HepG2 (cell line): ENCODE measurements around the gene RHD. TPM values are rescaled to one million over a fixed set of nuclear protein-coding genes. Genes with fewer than 3 reads are reported as not detected.

Experiments used
- ASH2L ChIP-seq: fragments of 300-600, 200-600 bp; sonication (generic); IDR thresholded peaks from 2 replicates; pipeline ENCODE4 v1.7.0; 2017; ENCODE audit warnings: low read depth, mild to moderate bottlenecking, moderate library complexity, mixed read lengths, low read length; ENCODE audit not compliant: insufficient read length
- HOXA7 ChIP-seq: sonication (generic); formaldehyde crosslinking; IDR thresholded peaks from 2 replicates; pipeline ENCODE4 v1.8.1; 2022; ENCODE audit warnings: mild to moderate bottlenecking, missing genetic modification reagents, moderate library complexity
- KDM4B ChIP-seq: sonication (generic); formaldehyde crosslinking; IDR thresholded peaks from 2 replicates; pipeline ENCODE4 v1.4.0; 2020; ENCODE audit warnings: missing genetic modification reagents
- MEF2D ChIP-seq: sonication (generic); formaldehyde crosslinking; IDR thresholded peaks from 2 replicates; pipeline ENCODE4 v1.5.1; 2020; ENCODE audit warnings: mild to moderate bottlenecking, missing genetic modification reagents
- PAX8 ChIP-seq: sonication (generic); formaldehyde crosslinking; IDR thresholded peaks from 2 replicates; pipeline ENCODE4 v1.8.0; 2022; ENCODE audit warnings: mild to moderate bottlenecking, missing genetic modification reagents, borderline replicate concordance
- RFX3 ChIP-seq: IDR thresholded peaks from 2 replicates; pipeline ENCODE4 v1.6.1; 2016; ENCODE audit warnings: missing biosample characterization, missing genetic modification reagents
- RORA ChIP-seq: sonication (generic); formaldehyde crosslinking; IDR thresholded peaks from 2 replicates; pipeline ENCODE4 v1.5.0; 2020; ENCODE audit warnings: mild to moderate bottlenecking, missing genetic modification reagents, moderate library complexity
- SIX1 ChIP-seq: sonication (generic); formaldehyde crosslinking; IDR thresholded peaks from 2 replicates; pipeline ENCODE4 v1.4.0; 2020; ENCODE audit warnings: missing genetic modification reagents, borderline replicate concordance
- SKI ChIP-seq: fragments of 450-650 bp; IDR thresholded peaks from one replicate; pipeline ENCODE4 v1.6.1; 2018; ENCODE audit warnings: mild to moderate bottlenecking; ENCODE audit not compliant: partially characterized antibody
- SP4 ChIP-seq: sonication (generic); formaldehyde crosslinking; IDR thresholded peaks from 2 replicates; pipeline ENCODE4 v1.8.1; 2023; ENCODE audit warnings: mild to moderate bottlenecking, missing genetic modification reagents
- TSC22D2 ChIP-seq: sonication (generic); formaldehyde crosslinking; IDR thresholded peaks from 2 replicates; pipeline ENCODE4 v1.5.1; 2020; ENCODE audit warnings: missing genetic modification reagents, mild to moderate bottlenecking, borderline replicate concordance
- ZFP36L1 ChIP-seq: sonication (generic); formaldehyde crosslinking; IDR thresholded peaks from 2 replicates; pipeline ENCODE4 v1.8.0; 2022; ENCODE audit warnings: mild to moderate bottlenecking, missing genetic modification reagents, moderate library complexity
- ZFP62 ChIP-seq: sonication (generic); formaldehyde crosslinking; IDR thresholded peaks from 2 replicates; pipeline ENCODE4 v1.4.0; 2020; ENCODE audit warnings: missing genetic modification reagents
- ZFP82 ChIP-seq: sonication (generic); formaldehyde crosslinking; IDR thresholded peaks from 2 replicates; pipeline ENCODE4 v1.5.1; 2020; ENCODE audit warnings: mild to moderate bottlenecking, missing genetic modification reagents, borderline replicate concordance
- ZKSCAN5 ChIP-seq: sonication (generic); formaldehyde crosslinking; IDR thresholded peaks from 2 replicates; pipeline ENCODE4 v1.5.1; 2020; ENCODE audit warnings: mild to moderate bottlenecking, missing genetic modification reagents
- ZNF101 ChIP-seq: sonication (generic); formaldehyde crosslinking; IDR thresholded peaks from 2 replicates; pipeline ENCODE4 v1.4.0; 2020; ENCODE audit warnings: mild to moderate bottlenecking, low read depth, missing genetic modification reagents, borderline replicate concordance
- ZNF672 ChIP-seq: sonication (generic); formaldehyde crosslinking; IDR thresholded peaks from 2 replicates; pipeline ENCODE4 v1.8.1; 2022; ENCODE audit warnings: missing genetic modification reagents
- ZNF746 ChIP-seq: sonication (generic); formaldehyde crosslinking; IDR thresholded peaks from 2 replicates; pipeline ENCODE4 v1.8.0; 2022; ENCODE audit warnings: mild to moderate bottlenecking, missing genetic modification reagents
- ZSCAN22 ChIP-seq: sonication (generic); formaldehyde crosslinking; IDR thresholded peaks from 2 replicates; pipeline ENCODE4 v1.4.0; 2020; ENCODE audit warnings: mild to moderate bottlenecking, missing genetic modification reagents
- polyA plus RNA-seq, 8 experiments: library from polyadenylated mRNA; depleted of rRNA in 3 of 8; stranded (reverse) in 7 of 8; unstranded in 1 of 8; fragments of >200 nt; fragmentation: Illumina TruSeq in 4 of 8; extraction: Trizol in 4 of 8; gene quantifications; 2 replicates each; pipeline versions ENCODE4 v1.2.1 to v1.2.3, GENCODE V29; 2011 to 2016; ENCODE audit warnings: low read depth in 4 of 8, missing spikeins in 1 of 8, mixed read lengths in 1 of 8; ENCODE audit not compliant: insufficient read depth in 1 of 8
- total RNA-seq, 5 experiments: library from RNA; depleted of rRNA; stranded (reverse); fragments of >200 nt; fragmentation: Illumina TruSeq; extraction: Trizol; gene quantifications; 2 replicates each; pipeline ENCODE4 v1.2.3, GENCODE V29; 2016; ENCODE audit warnings: low read depth in 1 of 5
- TF ChIP-seq, protein P1 (sequence below): IDR thresholded peaks from 2 replicates; pipeline ENCODE4 v1.6.1; 2016; ENCODE audit warnings: low read depth, borderline replicate concordance
- TF ChIP-seq, protein P2 (sequence below): IDR thresholded peaks from 2 replicates; pipeline ENCODE4 v1.6.1; 2016; ENCODE audit warnings: missing compliant biosample characterization, missing genetic modification reagents, borderline replicate concordance
- TF ChIP-seq, protein P3 (sequence below): sonication (generic); formaldehyde crosslinking; conservative IDR thresholded peaks from 2 replicates; pipeline ENCODE4 v1.5.0; 2020; ENCODE audit warnings: missing genetic modification reagents
- TF ChIP-seq, protein P4 (sequence below): sonication (generic); formaldehyde crosslinking; IDR thresholded peaks from 2 replicates; pipeline ENCODE4 v1.5.0; 2020; ENCODE audit warnings: mild to moderate bottlenecking, missing genetic modification reagents, moderate library complexity
- TF ChIP-seq, protein P5 (sequence below): sonication (generic); formaldehyde crosslinking; IDR thresholded peaks from 2 replicates; pipeline ENCODE4 v1.5.0; 2020; ENCODE audit warnings: missing genetic modification reagents

The RHD gene
- total and polyA plus RNA-seq, 2 of the 13 experiments (the other 11 are each of a cell fraction or from before 2014, with no cell fraction given), result not detected

DNA sequence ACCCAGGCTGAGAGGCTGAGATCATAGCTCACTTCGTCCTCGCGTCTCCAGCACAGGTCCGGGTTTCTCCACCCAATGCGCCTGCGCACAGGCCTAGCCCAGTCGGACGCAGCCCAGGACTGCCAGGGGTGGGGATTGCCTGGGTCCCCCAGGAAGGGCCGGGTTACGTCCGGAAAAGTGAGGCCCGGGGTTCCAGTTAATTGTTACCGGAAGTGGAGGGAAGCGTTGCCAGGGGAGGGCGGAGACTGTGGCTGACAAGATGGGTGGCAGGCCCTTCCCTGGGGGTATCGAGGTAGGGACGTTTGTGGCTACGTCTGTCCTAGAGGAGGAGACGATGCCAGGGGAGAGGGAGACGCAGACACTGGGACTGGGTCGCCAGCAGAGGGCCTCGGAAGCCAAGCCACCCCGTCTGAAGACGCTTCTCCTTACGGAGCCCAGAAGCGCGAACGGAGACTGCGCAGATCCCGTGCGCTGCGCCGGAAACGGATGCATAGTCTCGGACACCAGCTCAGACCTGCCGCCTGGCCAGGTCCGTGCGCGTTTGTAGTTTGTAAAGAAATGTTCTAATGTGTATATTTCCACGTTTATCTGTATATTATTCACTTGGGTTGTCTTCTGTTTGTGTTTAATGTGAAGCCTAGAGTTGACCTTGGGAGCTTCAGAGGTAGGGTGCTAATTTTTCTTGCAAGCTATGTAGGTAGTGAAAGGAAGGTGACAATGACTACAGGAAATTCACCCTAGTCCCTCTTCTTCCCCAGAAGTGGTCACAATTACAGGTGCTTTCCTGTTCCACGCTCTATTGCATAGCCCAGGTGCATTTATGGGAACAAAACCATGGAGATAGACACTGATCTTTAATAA lies 32.4 kb upstream of the RHD start (continued):
- TF ChIP-seq SIX1 (CRISPR knock-in tag) (no peak), TSC22D2 (CRISPR knock-in tag) (no peak), ZNF101 (0 out of 2 replicates have a peak, but pooled peaks have one; percentile 54), ZKSCAN5 (CRISPR knock-in tag) (no peak), ZFP82 (CRISPR knock-in tag) (no peak), RFX3 (peak; percentile 52; the same call in 1 of the 2 replicates), SP4 (peak; percentile 60; the same call in 1 of the 2 replicates), RORA (CRISPR knock-in tag) (no peak), KDM4B (CRISPR knock-in tag) (peak; percentile 53; the same call in 1 of the 2 replicates), ZSCAN22 (CRISPR knock-in tag) (no peak), ZFP36L1 (CRISPR knock-in tag) (peak; percentile 73; the same call in 1 of the 2 replicates), ASH2L (no peak), PAX8 (CRISPR knock-in tag) (no peak), ZNF672 (CRISPR knock-in tag) (no peak), MEF2D (CRISPR knock-in tag) (peak; percentile 48; the same call in 1 of the 2 replicates), HOXA7 (no peak), SKI (peak; percentile 57), ZFP62 (CRISPR knock-in tag) (no peak), ZNF746 (CRISPR knock-in tag) (no peak)
- TF ChIP-seq, protein P1, sequence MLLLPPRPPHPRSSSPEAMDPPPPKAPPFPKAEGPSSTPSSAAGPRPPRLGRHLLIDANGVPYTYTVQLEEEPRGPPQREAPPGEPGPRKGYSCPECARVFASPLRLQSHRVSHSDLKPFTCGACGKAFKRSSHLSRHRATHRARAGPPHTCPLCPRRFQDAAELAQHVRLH, result 0 out of 2 replicates have a peak, but pooled peaks have one; percentile 49
- TF ChIP-seq, protein P2, sequence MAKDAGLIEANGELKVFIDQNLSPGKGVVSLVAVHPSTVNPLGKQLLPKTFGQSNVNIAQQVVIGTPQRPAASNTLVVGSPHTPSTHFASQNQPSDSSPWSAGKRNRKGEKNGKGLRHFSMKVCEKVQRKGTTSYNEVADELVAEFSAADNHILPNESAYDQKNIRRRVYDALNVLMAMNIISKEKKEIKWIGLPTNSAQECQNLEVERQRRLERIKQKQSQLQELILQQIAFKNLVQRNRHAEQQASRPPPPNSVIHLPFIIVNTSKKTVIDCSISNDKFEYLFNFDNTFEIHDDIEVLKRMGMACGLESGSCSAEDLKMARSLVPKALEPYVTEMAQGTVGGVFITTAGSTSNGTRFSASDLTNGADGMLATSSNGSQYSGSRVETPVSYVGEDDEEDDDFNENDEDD (CRISPR knock-in tag), result no peak
- TF ChIP-seq, protein P3, sequence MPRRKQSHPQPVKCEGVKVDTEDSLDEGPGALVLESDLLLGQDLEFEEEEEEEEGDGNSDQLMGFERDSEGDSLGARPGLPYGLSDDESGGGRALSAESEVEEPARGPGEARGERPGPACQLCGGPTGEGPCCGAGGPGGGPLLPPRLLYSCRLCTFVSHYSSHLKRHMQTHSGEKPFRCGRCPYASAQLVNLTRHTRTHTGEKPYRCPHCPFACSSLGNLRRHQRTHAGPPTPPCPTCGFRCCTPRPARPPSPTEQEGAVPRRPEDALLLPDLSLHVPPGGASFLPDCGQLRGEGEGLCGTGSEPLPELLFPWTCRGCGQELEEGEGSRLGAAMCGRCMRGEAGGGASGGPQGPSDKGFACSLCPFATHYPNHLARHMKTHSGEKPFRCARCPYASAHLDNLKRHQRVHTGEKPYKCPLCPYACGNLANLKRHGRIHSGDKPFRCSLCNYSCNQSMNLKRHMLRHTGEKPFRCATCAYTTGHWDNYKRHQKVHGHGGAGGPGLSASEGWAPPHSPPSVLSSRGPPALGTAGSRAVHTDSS (CRISPR knock-in tag), result no peak
- TF ChIP-seq, protein P4, sequence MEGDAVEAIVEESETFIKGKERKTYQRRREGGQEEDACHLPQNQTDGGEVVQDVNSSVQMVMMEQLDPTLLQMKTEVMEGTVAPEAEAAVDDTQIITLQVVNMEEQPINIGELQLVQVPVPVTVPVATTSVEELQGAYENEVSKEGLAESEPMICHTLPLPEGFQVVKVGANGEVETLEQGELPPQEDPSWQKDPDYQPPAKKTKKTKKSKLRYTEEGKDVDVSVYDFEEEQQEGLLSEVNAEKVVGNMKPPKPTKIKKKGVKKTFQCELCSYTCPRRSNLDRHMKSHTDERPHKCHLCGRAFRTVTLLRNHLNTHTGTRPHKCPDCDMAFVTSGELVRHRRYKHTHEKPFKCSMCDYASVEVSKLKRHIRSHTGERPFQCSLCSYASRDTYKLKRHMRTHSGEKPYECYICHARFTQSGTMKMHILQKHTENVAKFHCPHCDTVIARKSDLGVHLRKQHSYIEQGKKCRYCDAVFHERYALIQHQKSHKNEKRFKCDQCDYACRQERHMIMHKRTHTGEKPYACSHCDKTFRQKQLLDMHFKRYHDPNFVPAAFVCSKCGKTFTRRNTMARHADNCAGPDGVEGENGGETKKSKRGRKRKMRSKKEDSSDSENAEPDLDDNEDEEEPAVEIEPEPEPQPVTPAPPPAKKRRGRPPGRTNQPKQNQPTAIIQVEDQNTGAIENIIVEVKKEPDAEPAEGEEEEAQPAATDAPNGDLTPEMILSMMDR (CRISPR knock-in tag), result peak; percentile 83
- TF ChIP-seq, protein P5, sequence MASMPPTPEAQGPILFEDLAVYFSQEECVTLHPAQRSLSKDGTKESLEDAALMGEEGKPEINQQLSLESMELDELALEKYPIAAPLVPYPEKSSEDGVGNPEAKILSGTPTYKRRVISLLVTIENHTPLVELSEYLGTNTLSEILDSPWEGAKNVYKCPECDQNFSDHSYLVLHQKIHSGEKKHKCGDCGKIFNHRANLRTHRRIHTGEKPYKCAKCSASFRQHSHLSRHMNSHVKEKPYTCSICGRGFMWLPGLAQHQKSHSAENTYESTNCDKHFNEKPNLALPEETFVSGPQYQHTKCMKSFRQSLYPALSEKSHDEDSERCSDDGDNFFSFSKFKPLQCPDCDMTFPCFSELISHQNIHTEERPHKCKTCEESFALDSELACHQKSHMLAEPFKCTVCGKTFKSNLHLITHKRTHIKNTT (CRISPR knock-in tag), result no peak
